ENCODE measurements around the gene HVCN1. TPM values are rescaled to one million over a fixed set of nuclear protein-coding genes. Genes with fewer than 3 reads are reported as not detected.

Gene HVCN1, protein sequence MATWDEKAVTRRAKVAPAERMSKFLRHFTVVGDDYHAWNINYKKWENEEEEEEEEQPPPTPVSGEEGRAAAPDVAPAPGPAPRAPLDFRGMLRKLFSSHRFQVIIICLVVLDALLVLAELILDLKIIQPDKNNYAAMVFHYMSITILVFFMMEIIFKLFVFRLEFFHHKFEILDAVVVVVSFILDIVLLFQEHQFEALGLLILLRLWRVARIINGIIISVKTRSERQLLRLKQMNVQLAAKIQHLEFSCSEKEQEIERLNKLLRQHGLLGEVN
- 1.3 and 2.2 TPM in 2 replicates for total RNA-seq

DNA sequence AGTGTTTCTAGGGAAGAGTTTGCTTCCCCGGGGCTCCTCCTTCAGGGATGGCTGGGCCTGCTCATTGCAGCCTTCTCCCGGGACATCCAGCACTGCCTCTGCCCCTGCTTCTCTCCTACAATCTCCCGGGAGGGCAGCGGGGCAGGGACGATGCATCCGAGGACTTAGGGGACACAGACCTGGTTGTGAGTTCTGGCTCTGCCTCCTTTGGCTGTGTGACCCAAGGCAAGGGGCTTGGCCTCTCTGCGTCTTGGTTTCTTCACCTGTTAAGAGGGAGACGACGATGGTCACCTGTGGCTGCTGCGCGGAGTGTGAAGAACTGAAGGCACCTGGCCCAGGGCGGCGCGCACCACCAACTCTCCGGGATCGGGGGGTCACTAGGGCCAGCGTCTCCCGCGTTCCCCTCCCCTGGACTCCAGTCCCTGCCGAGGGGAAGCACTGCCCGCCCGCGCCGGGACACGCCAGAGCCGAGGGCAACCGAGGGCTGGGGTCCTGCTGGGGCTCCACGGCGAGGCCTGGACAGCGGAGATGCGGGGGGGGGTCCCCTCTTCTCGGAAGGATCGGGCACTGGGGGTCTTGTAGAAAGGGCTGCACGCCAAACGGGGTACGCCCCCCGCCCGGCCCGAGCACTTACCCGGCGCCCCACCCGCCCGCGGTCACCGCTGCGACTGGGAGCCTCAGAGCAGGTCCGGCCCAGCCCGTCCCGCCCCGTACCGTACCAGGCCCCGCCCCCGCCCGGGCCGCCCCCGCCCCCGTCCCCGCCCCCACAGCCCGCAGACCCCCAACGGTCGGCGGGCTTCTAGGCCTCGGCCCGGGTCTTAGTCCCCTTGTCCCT lies at the start of gene HVCN1:
Gene HVCN1, minus strand, starts transcription at position 670 of the 835 bp plus-strand sequence. CDS start 5,870 bp downstream, outside the sequence.

DNA sequence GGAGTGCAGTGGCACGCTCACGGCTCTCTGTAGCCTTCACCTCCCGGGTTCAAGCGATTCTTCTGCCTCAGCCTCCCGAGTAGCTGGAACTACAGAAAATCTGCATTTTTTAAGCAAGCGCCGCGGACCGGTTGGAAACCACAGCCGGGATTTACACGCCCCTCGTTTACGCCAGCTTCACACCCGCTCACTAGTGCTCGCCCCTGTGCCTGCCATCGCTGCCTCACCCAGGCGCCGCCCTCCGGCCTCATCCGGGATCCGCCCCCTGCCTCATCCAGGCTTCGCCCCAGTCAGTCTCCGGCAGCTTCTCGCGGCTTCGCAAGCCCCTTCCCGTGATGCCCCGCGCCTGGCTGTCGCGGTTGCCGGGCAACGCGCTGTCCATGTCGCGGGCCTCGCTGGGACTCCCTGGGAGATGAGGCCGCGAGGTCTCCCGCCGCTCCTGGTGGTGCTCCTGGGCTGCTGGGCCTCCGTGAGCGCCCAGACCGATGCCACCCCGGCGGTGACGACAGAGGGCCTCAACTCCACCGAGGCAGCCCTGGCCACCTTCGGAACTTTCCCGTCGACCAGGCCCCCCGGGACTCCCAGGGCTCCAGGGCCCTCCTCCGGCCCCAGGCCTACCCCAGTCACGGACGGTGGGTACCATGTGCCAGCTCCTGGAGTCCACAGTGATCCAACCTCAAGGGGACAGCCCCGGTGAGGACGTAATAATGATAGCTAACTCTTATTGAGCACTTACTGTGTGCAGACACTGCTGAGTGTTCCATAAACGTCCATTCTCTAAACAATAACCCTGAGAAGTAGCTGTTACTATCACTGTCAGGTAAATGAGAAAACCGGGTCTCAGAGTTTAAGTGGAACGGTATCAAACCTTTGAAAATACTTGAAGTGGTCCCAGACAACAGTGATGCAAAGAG lies 74.9 kb downstream of the HVCN1 start, which contains the start of gene TCTN1:
Gene TCTN1, plus strand, starts transcription at position 359 of the 914 bp plus-strand sequence. Its CDS starts 54 bp downstream, at position 413.

Other genes starting within 250 kb of the HVCN1 start
- gene ARPC3, start 238.8 kb downstream of the HVCN1 start, total RNA-seq = 458 and 483 TPM in 2 replicates
- 14.6 and 18.7 TPM in 2 replicates for gene GPN3, start 220.9 kb downstream of the HVCN1 start, total RNA-seq
- 15.8 and 22.8 TPM in 2 replicates for gene FAM216A, start 220.3 kb downstream of the HVCN1 start, total RNA-seq
- gene VPS29, start 187.0 kb downstream of the HVCN1 start, total RNA-seq = 54.0 and 59.0 TPM in 2 replicates
- under 0.01 TPM in 1 of 2 replicates, not detected in the other for gene RAD9B, start 186.8 kb downstream of the HVCN1 start, total RNA-seq
- gene PPTC7, start 105.8 kb downstream of the HVCN1 start, total RNA-seq = 2.6 and 6.6 TPM in 2 replicates
- gene TCTN1, start 75.0 kb downstream of the HVCN1 start, total RNA-seq = 28.9 and 33.7 TPM in 2 replicates
- 72.7 and 92.8 TPM in 2 replicates for gene PPP1CC, start 53.8 kb upstream of the HVCN1 start, total RNA-seq
- not detected in 2 replicates for gene CCDC63, start 157.9 kb upstream of the HVCN1 start, total RNA-seq
- not detected in 2 replicates for gene MYL2, start 231.5 kb upstream of the HVCN1 start, total RNA-seq